ENCODE results near the gene OCLN.

The OCLN gene

GRCh38 chr5:69489246-69489645, 3.3 kb upstream of the OCLN start:
- Histone ChIP-seq H3K9ac (ENCODE audit: low read length in 5 of 5) (no peak overlapping the region), H3K27me3 (ENCODE audit: control insufficient read depth in 5 of 5, insufficient read depth in 4 of 5, low read length in 5 of 5) (peaks cover 6 to 19% (median 11%) of the 10 kb centered on the region in 5 donors), H3K9me3 (ENCODE audit: control insufficient read depth in 5 of 5, low read length in 5 of 5) (no peaks in the 10 kb centered on the region), H3K36me3 (ENCODE audit: control insufficient read depth in 5 of 5, insufficient read depth in 5 of 5, low read length in 5 of 5) (no peaks in the 10 kb centered on the region), H3K4me3 (ENCODE audit: low read depth in 1 of 5, low read length in 5 of 5) (no peak overlapping the region), H3K4me1 (ENCODE audit: control insufficient read depth in 5 of 5, insufficient read depth in 5 of 5, low read length in 5 of 5) (peaks cover 0 to 24% (median 23%) of the 10 kb centered on the region in 5 donors), H3K27ac (ENCODE audit: low read depth, low read length) (no peak overlapping the region)

GRCh38 chr5:69491027-69491426, 1.6 kb upstream of the OCLN start:
- H3K4me3 ChIP-seq (ENCODE audit: low read depth in 1 of 5, low read length in 5 of 5) = no peak overlapping the region
- no peak overlapping the region for H3K27ac ChIP-seq (ENCODE audit: low read depth, low read length)
- no peaks in the 10 kb centered on the region for H3K36me3 ChIP-seq (ENCODE audit: control insufficient read depth in 5 of 5, insufficient read depth in 5 of 5, low read length in 5 of 5)
- H3K9ac ChIP-seq (ENCODE audit: low read length in 5 of 5) = no peak overlapping the region
- H3K27me3 ChIP-seq (ENCODE audit: control insufficient read depth in 5 of 5, insufficient read depth in 4 of 5, low read length in 5 of 5) = peaks cover 7 to 31% (median 12%) of the 10 kb centered on the region in 5 donors
- H3K4me1 ChIP-seq (ENCODE audit: control insufficient read depth in 5 of 5, insufficient read depth in 5 of 5, low read length in 5 of 5) = peaks cover 0 to 24% (median 23%) of the 10 kb centered on the region in 5 donors
- H3K9me3 ChIP-seq (ENCODE audit: control insufficient read depth in 5 of 5, low read length in 5 of 5) = no peaks in the 10 kb centered on the region

GRCh38 chr5:69491838-69492390, 676 bp upstream of the OCLN start:
- H3K9ac ChIP-seq (ENCODE audit: low read length in 5 of 5) = peak overlapping the region in 1 of 5 donors; percentile 54
- peaks cover 0 to 24% (median 23%) of the 10 kb centered on the region in 5 donors for H3K4me1 ChIP-seq (ENCODE audit: control insufficient read depth in 5 of 5, insufficient read depth in 5 of 5, low read length in 5 of 5)
- no peaks in the 10 kb centered on the region for H3K36me3 ChIP-seq (ENCODE audit: control insufficient read depth in 5 of 5, insufficient read depth in 5 of 5, low read length in 5 of 5)
- H3K9me3 ChIP-seq (ENCODE audit: control insufficient read depth in 5 of 5, low read length in 5 of 5) = no peaks in the 10 kb centered on the region
- H3K4me3 ChIP-seq (ENCODE audit: low read depth in 1 of 5, low read length in 5 of 5) = peak overlapping the region in 4 of 5 donors; percentile 72 to 85 (median 74)
- no peak overlapping the region for H3K27ac ChIP-seq (ENCODE audit: low read depth, low read length)
- peaks cover 7 to 34% (median 13%) of the 10 kb centered on the region in 5 donors for H3K27me3 ChIP-seq (ENCODE audit: control insufficient read depth in 5 of 5, insufficient read depth in 4 of 5, low read length in 5 of 5)

GRCh38 chr5:69492923-69493395, 369 bp downstream of the OCLN start:
- Histone ChIP-seq H3K27ac (ENCODE audit: low read depth, low read length) (no peak overlapping the region), H3K9me3 (ENCODE audit: control insufficient read depth in 5 of 5, low read length in 5 of 5) (no peaks in the 10 kb centered on the region), H3K4me1 (ENCODE audit: control insufficient read depth in 5 of 5, insufficient read depth in 5 of 5, low read length in 5 of 5) (peaks cover 0 to 24% (median 23%) of the 10 kb centered on the region in 5 donors), H3K27me3 (ENCODE audit: control insufficient read depth in 5 of 5, insufficient read depth in 4 of 5, low read length in 5 of 5) (peaks cover 7 to 34% (median 13%) of the 10 kb centered on the region in 5 donors), H3K9ac (ENCODE audit: low read length in 5 of 5) (peak overlapping the region in 3 of 5 donors; percentile 21 to 69 (median 66)), H3K4me3 (ENCODE audit: low read depth in 1 of 5, low read length in 5 of 5) (peak overlapping the region; percentile 72 to 85 (median 75)), H3K36me3 (ENCODE audit: control insufficient read depth in 5 of 5, insufficient read depth in 5 of 5, low read length in 5 of 5) (no peaks in the 10 kb centered on the region)

GRCh38 chr5:69493396-69494133, 975 bp downstream of the OCLN start:
- Histone ChIP-seq H3K9ac (ENCODE audit: low read length in 5 of 5) (peak overlapping the region in 3 of 5 donors; percentile 30 to 69 (median 66)), H3K27me3 (ENCODE audit: control insufficient read depth in 5 of 5, insufficient read depth in 4 of 5, low read length in 5 of 5) (peaks cover 7 to 34% (median 13%) of the 10 kb centered on the region in 5 donors), H3K27ac (ENCODE audit: low read depth, low read length) (no peak overlapping the region), H3K4me3 (ENCODE audit: low read depth in 1 of 5, low read length in 5 of 5) (peak overlapping the region; percentile 72 to 85 (median 75)), H3K9me3 (ENCODE audit: control insufficient read depth in 5 of 5, low read length in 5 of 5) (no peaks in the 10 kb centered on the region), H3K4me1 (ENCODE audit: control insufficient read depth in 5 of 5, insufficient read depth in 5 of 5, low read length in 5 of 5) (peaks cover 0 to 24% (median 23%) of the 10 kb centered on the region in 5 donors), H3K36me3 (ENCODE audit: control insufficient read depth in 5 of 5, insufficient read depth in 5 of 5, low read length in 5 of 5) (no peaks in the 10 kb centered on the region)

- H3K4me3 ChIP-seq (ENCODE audit: low read depth in 1 of 5, low read length in 5 of 5) = no peak overlapping the region
- no peak overlapping the region for H3K9ac ChIP-seq (ENCODE audit: low read length in 5 of 5)
- peaks cover 0 to 24% (median 23%) of the 10 kb centered on the region in 5 donors for H3K4me1 ChIP-seq (ENCODE audit: control insufficient read depth in 5 of 5, insufficient read depth in 5 of 5, low read length in 5 of 5)
- no peak overlapping the region for H3K27ac ChIP-seq (ENCODE audit: low read depth, low read length)
- no peaks in the 10 kb centered on the region for H3K36me3 ChIP-seq (ENCODE audit: control insufficient read depth in 5 of 5, insufficient read depth in 5 of 5, low read length in 5 of 5)
- H3K9me3 ChIP-seq (ENCODE audit: control insufficient read depth in 5 of 5, low read length in 5 of 5) = no peaks in the 10 kb centered on the region
- H3K27me3 ChIP-seq (ENCODE audit: control insufficient read depth in 5 of 5, insufficient read depth in 4 of 5, low read length in 5 of 5) = peaks cover 7 to 34% (median 13%) of the 10 kb centered on the region in 5 donors
These were observed 1.9 kb downstream of the OCLN start for GRCh38 chr5:69494452-69494851.

- Histone ChIP-seq H3K9ac (ENCODE audit: low read length in 5 of 5) (no peak overlapping the region), H3K9me3 (ENCODE audit: control insufficient read depth in 5 of 5, low read length in 5 of 5) (no peaks in the 10 kb centered on the region), H3K4me3 (ENCODE audit: low read depth in 1 of 5, low read length in 5 of 5) (no peak overlapping the region), H3K36me3 (ENCODE audit: control insufficient read depth in 5 of 5, insufficient read depth in 5 of 5, low read length in 5 of 5) (no peaks in the 10 kb centered on the region), H3K4me1 (ENCODE audit: control insufficient read depth in 5 of 5, insufficient read depth in 5 of 5, low read length in 5 of 5) (peaks cover 0 to 21% (median 21%) of the 10 kb centered on the region in 5 donors), H3K27me3 (ENCODE audit: control insufficient read depth in 5 of 5, insufficient read depth in 4 of 5, low read length in 5 of 5) (peaks cover 7 to 33% (median 12%) of the 10 kb centered on the region in 5 donors), H3K27ac (ENCODE audit: low read depth, low read length) (no peak overlapping the region)
These were observed 4.5 kb downstream of the OCLN start for GRCh38 chr5:69497006-69497520.

GRCh38 chr5:69498384-69498783, 5.8 kb downstream of the OCLN start:
- Histone ChIP-seq H3K9ac (ENCODE audit: low read length in 5 of 5) (no peak overlapping the region), H3K4me3 (ENCODE audit: low read depth in 1 of 5, low read length in 5 of 5) (no peak overlapping the region), H3K27ac (ENCODE audit: low read depth, low read length) (no peak overlapping the region), H3K27me3 (ENCODE audit: control insufficient read depth in 5 of 5, insufficient read depth in 4 of 5, low read length in 5 of 5) (peaks cover 0 to 20% (median 12%) of the 10 kb centered on the region in 5 donors), H3K4me1 (ENCODE audit: control insufficient read depth in 5 of 5, insufficient read depth in 5 of 5, low read length in 5 of 5) (peaks cover 0 to 8% (median 7%) of the 10 kb centered on the region in 5 donors), H3K36me3 (ENCODE audit: control insufficient read depth in 5 of 5, insufficient read depth in 5 of 5, low read length in 5 of 5) (no peaks in the 10 kb centered on the region), H3K9me3 (ENCODE audit: control insufficient read depth in 5 of 5, low read length in 5 of 5) (no peaks in the 10 kb centered on the region)

GRCh38 chr5:69502367-69502766, 9.8 kb downstream of the OCLN start:
- no peak overlapping the region for H3K9ac ChIP-seq (ENCODE audit: low read length in 5 of 5)
- H3K4me1 ChIP-seq (ENCODE audit: control insufficient read depth in 5 of 5, insufficient read depth in 5 of 5, low read length in 5 of 5) = no peaks in the 10 kb centered on the region
- no peak overlapping the region for H3K27ac ChIP-seq (ENCODE audit: low read depth, low read length)

More at GRCh38 chr5:69502367-69502766, 9.8 kb downstream of the OCLN start:
- Histone ChIP-seq H3K4me3 (ENCODE audit: low read depth in 1 of 5, low read length in 5 of 5) (no peak overlapping the region), H3K27me3 (ENCODE audit: control insufficient read depth in 5 of 5, insufficient read depth in 4 of 5, low read length in 5 of 5) (peaks cover 0 to 7% (median 3%) of the 10 kb centered on the region in 5 donors), H3K36me3 (ENCODE audit: control insufficient read depth in 5 of 5, insufficient read depth in 5 of 5, low read length in 5 of 5) (no peaks in the 10 kb centered on the region), H3K9me3 (ENCODE audit: control insufficient read depth in 5 of 5, low read length in 5 of 5) (no peaks in the 10 kb centered on the region)

Data from subcutaneous abdominal adipose tissue (tissue), 5 donors.